Measurements from ENCODE around the gene GDF10. TPM values are rescaled to one million over a fixed set of nuclear protein-coding genes. Genes with fewer than 3 reads are reported as not detected.

GDF10 gene, protein sequence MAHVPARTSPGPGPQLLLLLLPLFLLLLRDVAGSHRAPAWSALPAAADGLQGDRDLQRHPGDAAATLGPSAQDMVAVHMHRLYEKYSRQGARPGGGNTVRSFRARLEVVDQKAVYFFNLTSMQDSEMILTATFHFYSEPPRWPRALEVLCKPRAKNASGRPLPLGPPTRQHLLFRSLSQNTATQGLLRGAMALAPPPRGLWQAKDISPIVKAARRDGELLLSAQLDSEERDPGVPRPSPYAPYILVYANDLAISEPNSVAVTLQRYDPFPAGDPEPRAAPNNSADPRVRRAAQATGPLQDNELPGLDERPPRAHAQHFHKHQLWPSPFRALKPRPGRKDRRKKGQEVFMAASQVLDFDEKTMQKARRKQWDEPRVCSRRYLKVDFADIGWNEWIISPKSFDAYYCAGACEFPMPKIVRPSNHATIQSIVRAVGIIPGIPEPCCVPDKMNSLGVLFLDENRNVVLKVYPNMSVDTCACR
- total RNA-seq, result 0.19 and 2.0 TPM in 2 replicates

DNA sequence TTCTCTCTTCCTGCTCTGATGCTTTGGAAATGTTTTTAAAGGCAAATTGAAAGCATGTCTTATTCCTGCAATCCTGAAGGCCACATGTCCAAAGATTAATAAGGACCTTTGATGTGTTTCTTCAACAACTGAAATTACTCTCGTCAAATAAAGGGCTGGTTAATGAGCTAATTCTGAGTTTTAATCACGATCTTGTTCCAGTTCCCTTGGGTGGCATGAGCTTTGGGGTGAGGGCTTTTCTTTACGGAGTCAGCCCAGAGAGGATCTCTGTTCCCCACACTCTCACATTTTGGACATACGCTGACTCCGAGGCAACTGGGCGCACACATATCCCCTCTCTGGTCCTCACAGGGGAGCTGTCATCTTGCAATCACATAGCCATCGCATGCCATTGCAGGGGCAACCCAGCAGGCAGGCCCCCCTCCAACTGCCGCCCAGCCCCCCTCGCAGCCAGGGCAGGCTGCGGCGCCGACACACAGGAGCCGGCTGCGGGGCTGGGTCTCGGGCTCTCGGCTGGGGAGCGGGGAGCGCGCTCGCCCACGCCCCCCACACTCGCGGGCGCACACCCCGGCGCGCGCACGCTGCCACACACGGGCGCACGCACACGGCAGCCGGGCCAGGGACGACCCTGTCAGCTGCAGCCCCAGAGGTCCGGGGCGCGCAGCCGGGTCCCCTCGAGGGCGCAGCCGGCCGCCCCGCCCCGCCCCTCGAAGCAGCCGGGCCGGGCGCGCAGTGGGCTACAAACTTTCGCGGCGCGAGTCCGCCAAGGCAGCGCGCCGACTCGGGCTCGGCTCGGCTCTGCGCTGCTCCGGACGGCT is at the start of gene GDF10:
GDF10 (plus strand) TSS at position 587 of the 818 bp plus-strand sequence. CDS start 455 bp downstream, outside the sequence.

DNA sequence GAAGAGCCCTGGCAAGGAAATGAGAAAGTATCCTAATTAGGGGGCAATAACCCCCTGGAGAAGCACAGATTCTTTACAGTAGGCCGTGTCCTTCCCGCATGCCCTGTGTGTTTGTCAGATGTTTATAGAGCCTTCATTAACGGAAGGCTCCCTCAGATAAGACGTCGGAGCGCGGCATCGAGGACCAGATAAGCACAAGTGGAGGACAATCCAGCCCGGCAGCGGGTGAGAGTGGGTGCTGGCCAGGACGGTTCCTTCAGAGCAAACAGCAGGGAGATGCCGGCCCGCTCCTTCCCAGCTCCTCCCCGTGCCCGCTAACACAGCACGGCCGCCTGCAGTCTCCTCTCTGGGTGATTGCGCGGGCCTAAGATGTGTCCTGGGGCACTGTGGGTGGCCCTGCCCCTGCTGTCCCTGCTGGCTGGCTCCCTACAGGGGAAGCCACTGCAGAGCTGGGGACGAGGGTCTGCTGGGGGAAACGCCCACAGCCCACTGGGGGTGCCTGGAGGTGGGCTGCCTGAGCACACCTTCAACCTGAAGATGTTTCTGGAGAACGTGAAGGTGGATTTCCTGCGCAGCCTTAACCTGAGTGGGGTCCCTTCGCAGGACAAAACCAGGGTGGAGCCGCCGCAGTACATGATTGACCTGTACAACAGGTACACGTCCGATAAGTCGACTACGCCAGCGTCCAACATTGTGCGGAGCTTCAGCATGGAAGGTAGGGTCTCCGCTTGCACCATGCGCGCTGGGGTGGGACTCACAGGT is 22.5 kb downstream of the GDF10 start, which contains the start of gene GDF2:
GDF2 (plus strand) TSS at position 155 of the 762 bp plus-strand sequence; CDS start at position 370, 215 bp downstream.

DNA sequence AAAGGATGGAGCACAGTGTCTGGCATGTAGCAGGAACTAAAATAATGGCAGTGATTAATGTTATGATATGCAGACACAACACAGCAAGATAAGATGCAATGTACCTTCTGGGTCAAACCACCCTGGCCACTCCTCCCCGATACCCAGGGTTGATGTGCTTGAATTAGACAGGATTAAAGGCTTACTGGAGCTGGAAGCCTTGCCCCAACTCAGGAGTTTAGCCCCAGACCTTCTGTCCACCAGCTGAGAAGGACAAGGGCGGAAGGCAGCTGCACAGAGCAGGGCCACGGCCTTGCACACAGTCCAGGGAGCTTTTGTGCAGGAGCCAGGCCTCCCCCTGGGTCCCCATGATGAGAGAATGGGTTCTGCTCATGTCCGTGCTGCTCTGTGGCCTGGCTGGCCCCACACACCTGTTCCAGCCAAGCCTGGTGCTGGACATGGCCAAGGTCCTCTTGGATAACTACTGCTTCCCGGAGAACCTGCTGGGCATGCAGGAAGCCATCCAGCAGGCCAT is 48.2 kb downstream of the GDF10 start, which contains the start of gene RBP3:
RBP3 (plus strand) TSS at position 226 of the 514 bp plus-strand sequence; CDS start at position 348, 122 bp downstream.

Other genes starting within 250 kb of the GDF10 start
- under 0.01 TPM in 1 of 2 replicates, not detected in the other for gene GDF2, start 22.3 kb downstream of the GDF10 start, total RNA-seq
- gene RBP3, start 48.2 kb downstream of the GDF10 start, total RNA-seq, result not detected in 2 replicates
- gene ZNF488, start 84.1 kb downstream of the GDF10 start, total RNA-seq, result 0.19 TPM in 1 of 2 replicates, not detected in the other
- 0.19 and 0.28 TPM in 2 replicates for gene ANXA8, start 183.9 kb downstream of the GDF10 start, total RNA-seq
- gene FAM25G, start 191.5 kb downstream of the GDF10 start, total RNA-seq, result not detected in 2 replicates
- 1.5 and 2.8 TPM in 2 replicates for gene AGAP9, start 223.4 kb downstream of the GDF10 start, total RNA-seq